HG02973 (cell line): ENCODE data around the gene HEG1.

Experiments used
- ATAC-seq: cut with Tn5 transposase; IDR thresholded peaks from one replicate; pipeline ENCODE4 v1.9.1; 2021; ENCODE audit warnings: moderate library complexity; ENCODE audit not compliant: unreplicated experiment

The HEG1 gene

DNA sequence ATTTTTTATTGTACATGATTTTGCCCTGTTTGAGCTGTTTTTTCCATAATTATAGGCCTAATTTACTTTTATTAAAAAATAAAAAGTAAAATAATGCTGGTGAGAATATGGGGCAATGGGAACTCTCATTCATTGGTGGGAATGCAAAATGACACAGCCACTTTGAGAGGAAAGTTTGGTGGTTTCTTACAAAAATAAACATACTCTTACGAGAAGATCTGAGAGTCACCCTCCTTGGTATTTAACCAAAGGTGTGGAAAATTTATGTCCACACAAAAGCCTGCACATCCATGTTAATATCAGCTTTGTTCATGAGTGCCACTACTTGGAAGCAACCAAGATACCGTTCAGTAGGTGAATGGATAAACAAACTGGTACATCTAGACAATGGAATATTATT, 131.1 kb downstream of the HEG1 start:
- ATAC-seq, result no peak

DNA sequence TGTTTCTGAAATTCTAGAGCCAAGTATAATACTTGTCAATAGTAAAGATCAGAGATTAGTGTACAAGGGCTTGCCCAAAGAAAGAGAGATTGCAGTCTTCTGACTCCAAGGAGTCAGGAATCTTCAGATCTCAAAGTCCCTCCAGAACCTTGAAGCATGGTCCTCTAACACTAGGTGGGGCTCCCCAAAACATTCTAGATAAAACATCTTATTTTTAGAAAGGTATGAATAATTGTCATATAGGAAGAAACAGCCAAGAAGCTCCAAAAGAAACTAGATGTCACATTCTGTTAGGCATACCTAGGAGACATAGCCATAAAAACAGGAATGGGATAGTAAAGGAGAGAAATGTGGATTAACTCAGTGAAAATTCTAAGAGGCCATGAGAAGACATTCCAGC, 132.0 kb downstream of the HEG1 start:
- ATAC-seq, result no peak

DNA sequence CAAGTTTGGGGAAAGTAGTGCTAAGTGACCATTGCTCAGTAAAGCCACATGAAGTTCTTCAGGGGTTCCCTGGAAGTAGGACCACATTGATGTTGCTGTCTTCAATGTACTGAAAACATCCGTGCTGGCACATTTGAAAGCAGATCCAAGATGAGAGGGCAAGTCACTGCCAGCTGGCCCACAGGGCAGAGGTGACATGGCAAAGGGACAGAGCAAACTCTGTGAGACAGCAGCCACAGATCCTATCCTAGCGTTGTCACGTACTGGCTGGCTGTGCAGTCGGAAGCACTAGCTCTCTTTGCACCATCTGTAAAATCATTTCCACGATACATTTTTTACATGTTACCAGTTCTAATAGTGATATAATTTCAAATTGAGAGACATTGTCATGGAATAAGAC, 135.1 kb downstream of the HEG1 start:
- no peak for ATAC-seq

DNA sequence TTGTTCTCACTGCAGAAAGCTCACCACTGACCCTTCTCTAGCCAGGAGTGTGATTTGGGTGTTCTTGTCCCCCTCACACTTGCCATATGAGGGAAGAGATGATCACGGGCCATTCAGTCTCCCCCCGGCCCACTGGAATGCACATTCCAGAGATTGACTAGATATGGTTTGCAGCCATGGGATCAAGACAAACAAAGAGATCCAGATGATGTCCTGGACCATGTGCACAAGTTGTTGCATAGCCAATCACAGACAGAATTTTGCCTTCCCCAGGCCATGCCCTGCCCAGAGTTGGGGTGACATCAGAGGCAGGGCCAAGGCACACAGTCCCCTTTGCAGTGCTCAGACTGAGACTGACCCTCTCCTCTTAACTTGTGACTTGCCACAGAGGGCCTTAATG, 136.0 kb downstream of the HEG1 start:
- no peak for ATAC-seq

DNA sequence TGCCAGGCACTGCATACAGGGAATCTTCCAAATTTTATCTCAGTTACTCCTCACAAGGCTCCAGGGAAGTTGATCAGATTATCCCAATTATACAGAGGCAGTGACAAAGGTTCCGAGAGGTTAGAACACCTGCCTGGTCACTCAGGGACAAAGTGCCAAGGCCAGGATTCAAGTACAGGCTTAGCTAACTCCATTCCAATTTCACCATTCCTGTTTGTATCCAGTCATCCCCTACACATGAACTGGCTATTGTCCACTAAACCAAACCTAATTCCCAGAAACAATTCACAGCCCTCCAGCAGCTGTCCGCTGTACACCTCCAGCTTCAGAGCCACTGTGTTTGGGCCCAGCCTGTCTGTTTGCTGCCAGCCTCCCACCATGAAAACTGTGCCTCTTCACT, 137.3 kb downstream of the HEG1 start:
- no peak for ATAC-seq

DNA sequence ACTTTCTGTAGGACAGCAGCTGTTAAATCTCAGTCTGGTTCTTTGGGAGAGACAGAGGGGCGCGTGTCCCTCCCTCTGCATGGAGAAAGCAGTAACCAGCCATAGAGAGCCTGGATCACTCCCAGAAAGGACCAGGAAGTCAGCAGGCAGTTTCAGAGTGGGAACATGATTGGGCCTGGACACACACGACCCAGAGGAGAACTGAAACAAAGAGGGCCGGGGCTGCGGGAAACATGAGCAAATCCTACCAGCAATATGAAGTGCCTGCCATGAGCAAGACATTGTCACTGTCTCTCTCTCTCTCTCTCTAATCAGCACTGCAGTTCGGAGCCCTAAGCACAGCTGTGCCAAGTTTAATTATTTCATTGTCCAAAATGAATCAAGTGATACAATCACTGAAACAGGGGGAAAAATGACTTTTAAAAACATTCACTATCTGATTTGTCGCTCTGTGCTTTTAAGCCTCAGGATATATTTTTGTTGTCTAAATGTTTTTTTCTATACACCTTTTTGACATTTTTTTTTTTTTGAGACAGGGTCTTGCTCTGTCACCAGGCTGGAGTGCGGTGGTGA, 138.9 kb downstream of the HEG1 start:
- ATAC-seq, result no peak
